ENCODE measurements around the gene YTHDC1.

DNA sequence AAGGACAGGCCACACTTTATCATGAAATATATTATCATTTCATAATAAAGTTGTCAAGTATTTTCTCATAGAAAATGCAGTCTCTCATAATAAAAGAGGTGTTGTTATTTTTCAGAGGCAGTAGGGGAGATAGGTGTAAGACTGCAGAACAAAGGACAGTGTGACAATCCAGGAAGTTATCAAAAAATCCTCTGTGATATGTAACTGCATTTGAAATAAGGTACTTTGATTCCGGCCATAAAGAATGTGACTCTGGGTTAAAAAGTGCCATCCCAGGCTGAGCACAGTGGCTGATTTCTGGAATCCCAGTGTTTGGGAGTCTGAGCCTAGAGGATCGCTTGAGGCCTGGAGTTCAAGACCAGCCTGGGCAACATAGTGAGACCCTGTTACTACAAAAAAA lies 66.8 kb downstream of the YTHDC1 start:
- no peak for TF ChIP-seq EZH2phosphoT487 (IDR thresholded peaks at IDR 0.05; ENCODE audit: low read length)
- TF ChIP-seq, protein P1, sequence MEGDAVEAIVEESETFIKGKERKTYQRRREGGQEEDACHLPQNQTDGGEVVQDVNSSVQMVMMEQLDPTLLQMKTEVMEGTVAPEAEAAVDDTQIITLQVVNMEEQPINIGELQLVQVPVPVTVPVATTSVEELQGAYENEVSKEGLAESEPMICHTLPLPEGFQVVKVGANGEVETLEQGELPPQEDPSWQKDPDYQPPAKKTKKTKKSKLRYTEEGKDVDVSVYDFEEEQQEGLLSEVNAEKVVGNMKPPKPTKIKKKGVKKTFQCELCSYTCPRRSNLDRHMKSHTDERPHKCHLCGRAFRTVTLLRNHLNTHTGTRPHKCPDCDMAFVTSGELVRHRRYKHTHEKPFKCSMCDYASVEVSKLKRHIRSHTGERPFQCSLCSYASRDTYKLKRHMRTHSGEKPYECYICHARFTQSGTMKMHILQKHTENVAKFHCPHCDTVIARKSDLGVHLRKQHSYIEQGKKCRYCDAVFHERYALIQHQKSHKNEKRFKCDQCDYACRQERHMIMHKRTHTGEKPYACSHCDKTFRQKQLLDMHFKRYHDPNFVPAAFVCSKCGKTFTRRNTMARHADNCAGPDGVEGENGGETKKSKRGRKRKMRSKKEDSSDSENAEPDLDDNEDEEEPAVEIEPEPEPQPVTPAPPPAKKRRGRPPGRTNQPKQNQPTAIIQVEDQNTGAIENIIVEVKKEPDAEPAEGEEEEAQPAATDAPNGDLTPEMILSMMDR (IDR thresholded peaks at IDR 0.05; ENCODE audit: low read length) = no peak
- TF ChIP-seq EZH2 (optimal IDR thresholded peaks at IDR 0.05; ENCODE audit: low read depth, low read length) = no peak

Data from MM.1S (cell line).